RWPE1 (cell line): Measurements from ENCODE around the gene RMDN2.

Source experiments
- CTCF ChIA-PET: fragments of 350-600 bp; sonication (Branson Sonifier 250); formaldehyde crosslinking; extraction: SDS; loops from one replicate; lab custom pipeline; 2021; lab: Yijun Ruan, JAX
- POLR2A ChIA-PET: fragments of 400-600 bp; formaldehyde crosslinking; extraction: SDS; loops from one replicate; lab custom pipeline; 2020; ENCODE audit warnings: antibody characterized with exemption; ENCODE audit not compliant: low non-redundant PET; lab: Yijun Ruan, JAX
- DNase-seq: peaks from one replicate; pipeline ENCODE4 v3.0.0; 2012; ENCODE audit warnings: low spot score
- H3K27ac ChIP-seq: fragments of 450-650 bp; 2 replicates; pipeline ENCODE4 v1.5.1; 2017
- TF ChIP-seq, protein P1 (sequence below): fragments of 450-650 bp; conservative IDR thresholded peaks from 2 replicates; pipeline ENCODE4 v1.5.1; 2017; ENCODE audit warnings: low read depth, mild to moderate bottlenecking

Gene RMDN2

GRCh38 chr2:37887286-37887685 is 37.8 kb upstream of the RMDN2 start:
- no peak overlapping the region for H3K27ac ChIP-seq
- DNase-seq = no peak
- TF ChIP-seq, protein P1, sequence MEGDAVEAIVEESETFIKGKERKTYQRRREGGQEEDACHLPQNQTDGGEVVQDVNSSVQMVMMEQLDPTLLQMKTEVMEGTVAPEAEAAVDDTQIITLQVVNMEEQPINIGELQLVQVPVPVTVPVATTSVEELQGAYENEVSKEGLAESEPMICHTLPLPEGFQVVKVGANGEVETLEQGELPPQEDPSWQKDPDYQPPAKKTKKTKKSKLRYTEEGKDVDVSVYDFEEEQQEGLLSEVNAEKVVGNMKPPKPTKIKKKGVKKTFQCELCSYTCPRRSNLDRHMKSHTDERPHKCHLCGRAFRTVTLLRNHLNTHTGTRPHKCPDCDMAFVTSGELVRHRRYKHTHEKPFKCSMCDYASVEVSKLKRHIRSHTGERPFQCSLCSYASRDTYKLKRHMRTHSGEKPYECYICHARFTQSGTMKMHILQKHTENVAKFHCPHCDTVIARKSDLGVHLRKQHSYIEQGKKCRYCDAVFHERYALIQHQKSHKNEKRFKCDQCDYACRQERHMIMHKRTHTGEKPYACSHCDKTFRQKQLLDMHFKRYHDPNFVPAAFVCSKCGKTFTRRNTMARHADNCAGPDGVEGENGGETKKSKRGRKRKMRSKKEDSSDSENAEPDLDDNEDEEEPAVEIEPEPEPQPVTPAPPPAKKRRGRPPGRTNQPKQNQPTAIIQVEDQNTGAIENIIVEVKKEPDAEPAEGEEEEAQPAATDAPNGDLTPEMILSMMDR = no peak
- ChIA-PET CTCF (interaction anchor here (0.6 kb wide), 2 partner anchors 38 to 381 kb away, joined by 3 to 5 read pairs; partner anchors contain the start of gene RMDN2), POLR2A (no interaction called here)

- ChIA-PET POLR2A (no interaction called here), CTCF (interaction anchor here (0.6 to 1.5 kb wide), 5 partner anchors 34 to 679 kb away, joined by 4 to 8 read pairs (median 5); partner anchors contain the start of gene RMDN2)
- DNase-seq = peak; percentile 74
- TF ChIP-seq, protein P1 = peak; percentile 81
- no peak overlapping the region for H3K27ac ChIP-seq
Measured at GRCh38 chr2:37890893-37891495, 34.1 kb upstream of the RMDN2 start.

DNA sequence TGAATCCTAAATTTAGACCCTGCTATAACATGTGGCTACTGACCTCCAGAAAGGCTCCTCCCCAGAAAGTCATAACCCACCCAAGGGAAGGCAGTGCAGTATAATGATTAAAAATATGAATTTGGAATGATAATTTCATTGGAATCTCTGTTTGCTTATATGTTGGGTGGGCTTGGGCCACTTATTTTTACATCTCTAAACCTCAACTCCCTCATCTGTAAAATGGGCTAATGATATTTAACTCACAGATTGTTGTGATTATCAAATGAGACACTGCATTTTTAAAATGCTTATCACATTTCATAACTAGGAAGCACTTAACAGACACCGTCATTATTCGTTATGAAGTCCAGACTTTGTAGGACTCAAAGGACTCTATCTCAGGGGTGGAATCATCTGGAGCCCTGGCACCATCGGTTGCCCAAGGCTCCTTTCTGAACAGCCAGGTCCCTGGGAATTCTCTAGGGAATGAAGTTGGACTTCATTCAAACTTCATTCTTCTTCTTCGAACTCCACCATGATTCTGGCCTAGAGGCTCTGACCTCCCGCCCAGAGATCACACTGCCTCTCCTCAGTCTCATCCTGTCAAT is 33.1 kb upstream of the RMDN2 start:
- POLR2A ChIA-PET = no interaction called here
- CTCF ChIA-PET = interaction anchor here (1.0 to 1.5 kb wide), 2 partner anchors 33 to 496 kb away, joined by 7 to 8 read pairs; partner anchors contain the start of gene RMDN2

DNA sequence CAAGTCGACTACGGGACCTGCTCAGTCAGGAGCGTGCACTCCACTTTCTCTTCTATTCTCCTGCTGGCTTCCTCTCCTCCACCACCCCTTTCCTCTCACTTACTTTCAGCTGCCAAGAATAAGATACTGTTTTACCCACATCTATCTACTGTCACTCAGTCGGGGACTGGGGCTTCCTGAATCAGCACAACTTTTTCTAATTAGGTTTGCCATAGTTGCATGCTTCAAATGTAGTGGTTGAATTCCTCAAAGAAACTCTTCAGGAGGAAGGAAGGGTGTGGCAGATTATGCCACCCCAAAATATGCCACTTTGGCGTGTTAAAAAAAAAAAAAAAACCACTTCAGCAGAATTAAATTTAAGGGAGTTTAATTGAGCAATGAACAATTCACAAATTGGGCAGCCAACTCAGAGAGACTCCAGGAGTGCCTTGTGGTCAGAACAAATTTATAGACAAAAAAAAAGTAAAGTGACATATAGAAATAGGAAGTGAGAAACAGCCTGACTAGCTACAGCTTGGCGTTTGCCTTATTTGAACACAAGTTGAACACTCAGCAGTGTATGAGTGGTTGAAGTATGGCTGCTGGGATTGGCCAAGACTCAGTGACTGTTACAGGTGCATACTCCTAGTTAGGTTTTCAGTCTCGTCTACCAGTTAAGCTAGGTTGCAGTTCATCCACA is 32.5 kb upstream of the RMDN2 start:
- TF ChIP-seq, protein P1 = no peak
- ChIA-PET POLR2A (no interaction called here), CTCF (no interaction called here)
- DNase-seq = no peak
- no peak overlapping the region for H3K27ac ChIP-seq

More for the DNA sequence above, 33.1 kb upstream of the RMDN2 start:
- TF ChIP-seq, protein P1 = no peak
- no peak for DNase-seq
- H3K27ac ChIP-seq = no peak overlapping the region

DNA sequence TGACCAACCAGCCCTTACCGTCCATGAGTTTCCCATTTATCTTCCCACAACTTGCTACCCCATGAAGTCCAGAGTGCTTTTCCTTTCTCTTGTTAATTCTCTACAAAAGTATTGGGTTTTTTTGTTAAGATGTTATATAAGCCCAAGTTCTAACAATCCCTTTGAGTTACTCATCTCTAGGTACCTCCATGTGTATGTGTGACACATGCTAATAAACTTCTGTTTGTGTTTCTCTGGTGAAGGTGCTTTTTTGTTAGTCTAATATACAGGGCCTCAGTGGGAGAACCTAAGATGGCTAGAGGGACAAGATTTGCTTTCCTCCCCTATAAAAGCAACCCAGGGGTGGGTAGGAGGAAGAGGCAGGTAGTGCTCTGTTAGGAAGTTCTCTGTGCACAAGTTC is 31.8 kb upstream of the RMDN2 start:
- POLR2A ChIA-PET = no interaction called here
- TF ChIP-seq, protein P1 = no peak
- H3K27ac ChIP-seq = no peak overlapping the region
- CTCF ChIA-PET = no interaction called here
- DNase-seq = no peak

DNA sequence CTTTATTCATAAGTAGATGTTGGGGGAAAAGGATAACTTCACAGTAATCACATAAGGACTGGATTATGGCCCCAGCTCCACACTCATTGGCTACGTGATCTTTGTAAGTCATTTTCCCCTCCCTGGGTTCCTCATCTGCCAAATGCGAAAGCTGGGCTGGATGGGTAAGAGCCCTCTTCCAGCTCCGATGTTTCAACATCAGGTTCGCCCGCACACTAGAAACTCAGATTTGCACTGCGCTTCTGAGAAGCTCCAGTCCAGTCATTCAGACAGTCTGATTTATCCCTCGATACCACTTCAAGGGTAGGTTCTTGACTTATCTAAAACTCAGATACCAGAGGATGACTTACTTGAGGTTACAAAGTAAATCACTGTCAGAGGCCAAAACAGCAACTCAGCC is 31.0 kb upstream of the RMDN2 start:
- no peak for DNase-seq
- H3K27ac ChIP-seq = no peak overlapping the region
- TF ChIP-seq, protein P1 = no peak
- ChIA-PET CTCF (interaction anchor here (0.5 to 1.0 kb wide), 2 partner anchors 218 to 380 kb away, joined by 3 to 4 read pairs; no protein-coding TSS in a partner anchor), POLR2A (no interaction called here)
